Fibroblast of lung (primary cell): Measurements from ENCODE around the gene AVP. TPM values are rescaled to one million over a fixed set of nuclear protein-coding genes. Genes with fewer than 3 reads are reported as not detected.
"Not testable (repeated sequence)": the region's sequence is repeated elsewhere in the genome, so short reads cannot be mapped to it uniquely, and the experiment has no call there.

Experiments
- DNase-seq, 2 donors: peaks; one replicate each; pipeline versions ENCODE4 v3.0.0 to v3.0.0-alpha.2; 2010; ENCODE audit warnings: low read depth in 2 of 2
- H2AFZ ChIP-seq: 2 replicates; pipeline ENCODE4 v1.5.1; 2012; ENCODE audit warnings: low read length, control low read depth, inconsistent platforms
- H3K27ac ChIP-seq: 2 replicates; pipeline ENCODE4 v1.5.1; 2011; ENCODE audit warnings: low read length, control low read depth; ENCODE audit not compliant: insufficient read depth
- H3K27me3 ChIP-seq: 2 replicates; pipeline ENCODE4 v1.5.1; 2011; ENCODE audit warnings: mild to moderate bottlenecking, low read length; ENCODE audit not compliant: control insufficient read depth, insufficient read depth
- H3K36me3 ChIP-seq: 2 replicates; pipeline ENCODE4 v1.5.1; 2011; ENCODE audit warnings: low read length; ENCODE audit not compliant: control insufficient read depth, insufficient read depth
- H3K4me1 ChIP-seq: 2 replicates; pipeline ENCODE4 v1.5.1; 2011; ENCODE audit warnings: low read length; ENCODE audit not compliant: control insufficient read depth, insufficient read depth; ENCODE audit errors: extremely low read depth
- H3K4me2 ChIP-seq: 2 replicates; pipeline ENCODE4 v1.5.1; 2011; ENCODE audit warnings: low read length, control low read depth; ENCODE audit not compliant: insufficient read depth; ENCODE audit errors: extremely low read depth
- H3K4me3 ChIP-seq, 4 experiments: fragments of 200-600 bp in 1 of 4; sonication (generic) in 1 of 4; replicated peaks in 1 of 4; 2 replicates each; pipeline ENCODE4 v1.5.1; 2011 to 2016; ENCODE audit warnings: low read length in 4 of 4, low read depth in 3 of 4, mild to moderate bottlenecking in 3 of 4, control low read depth in 2 of 4, inconsistent platforms in 1 of 4, mixed read lengths in 1 of 4; ENCODE audit not compliant: insufficient read depth in 1 of 4; ENCODE audit errors: control extremely low read depth in 1 of 4
- H3K79me2 ChIP-seq: 2 replicates; pipeline ENCODE4 v1.5.1; 2012; ENCODE audit warnings: mild to moderate bottlenecking, low read length, inconsistent platforms; ENCODE audit not compliant: control insufficient read depth, insufficient read depth
- H3K9ac ChIP-seq: 2 replicates; pipeline ENCODE4 v1.5.1; 2011; ENCODE audit warnings: mild to moderate bottlenecking, low read length, control low read depth; ENCODE audit not compliant: insufficient read depth
- H3K9me3 ChIP-seq: 2 replicates; pipeline ENCODE4 v1.5.1; 2012; ENCODE audit warnings: low read depth, low read length; ENCODE audit not compliant: control insufficient read depth, insufficient read depth
- H4K20me1 ChIP-seq: 2 replicates; pipeline ENCODE4 v1.5.1; 2011; ENCODE audit warnings: low read length; ENCODE audit not compliant: control insufficient read depth, insufficient read depth; ENCODE audit errors: extremely low read depth
- EZH2 ChIP-seq: IDR thresholded peaks from 2 replicates; pipeline ENCODE4 v1.5.1; 2012; ENCODE audit warnings: low read length, control low read depth, mild to moderate bottlenecking; ENCODE audit errors: missing control alignments
- polyA plus RNA-seq, 2 donors: library from polyadenylated mRNA; depleted of rRNA in 1 of 2; stranded (reverse) in 1 of 2; unstranded in 1 of 2; fragments of >200 nt; gene quantifications; 2 replicates each; pipeline ENCODE4 v1.2.1, GENCODE V29; 2011 to 2012; ENCODE audit warnings: missing spikeins in 1 of 2
- total RNA-seq: library from RNA; depleted of rRNA; stranded (reverse); fragments of >200 nt; gene quantifications from 2 replicates; pipeline ENCODE4 v1.2.1, GENCODE V29; 2014
- TF ChIP-seq, protein P1 (sequence below), 2 donors: IDR thresholded peaks in 1 of 2; conservative IDR thresholded peaks in 1 of 2; 1 replicate in 1 of 2; 2 replicates in 1 of 2; pipeline ENCODE4 v1.5.1; 2011 to 2012; ENCODE audit warnings: low read length in 2 of 2, control low read depth in 1 of 2, inconsistent platforms in 1 of 2, low read depth in 1 of 2, mild to moderate bottlenecking in 1 of 2

AVP gene
- total and polyA plus RNA-seq, 2 donors (not counting 1 experiment from before 2014, with no cell fraction given), result not detected

DNA sequence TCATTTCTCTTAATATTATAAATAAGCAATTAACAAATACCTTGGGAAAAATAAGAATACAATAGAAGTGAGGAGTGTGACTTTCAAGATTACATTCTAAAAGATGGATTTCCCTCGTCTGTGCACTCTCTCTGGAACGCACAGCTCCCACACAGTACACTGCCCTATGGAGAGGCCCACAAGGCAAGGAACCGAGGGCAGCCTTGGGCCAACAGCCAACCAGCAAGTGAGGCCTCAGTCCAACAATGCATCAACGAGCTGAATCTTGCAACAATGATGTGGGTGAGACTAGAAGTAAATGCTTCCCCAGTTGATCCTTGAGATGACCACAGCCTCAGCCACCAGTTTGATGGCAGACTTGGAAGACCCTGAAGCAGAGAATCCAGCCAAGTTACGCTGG lies 34.5 kb upstream of the AVP start:
- TF ChIP-seq, protein P1, sequence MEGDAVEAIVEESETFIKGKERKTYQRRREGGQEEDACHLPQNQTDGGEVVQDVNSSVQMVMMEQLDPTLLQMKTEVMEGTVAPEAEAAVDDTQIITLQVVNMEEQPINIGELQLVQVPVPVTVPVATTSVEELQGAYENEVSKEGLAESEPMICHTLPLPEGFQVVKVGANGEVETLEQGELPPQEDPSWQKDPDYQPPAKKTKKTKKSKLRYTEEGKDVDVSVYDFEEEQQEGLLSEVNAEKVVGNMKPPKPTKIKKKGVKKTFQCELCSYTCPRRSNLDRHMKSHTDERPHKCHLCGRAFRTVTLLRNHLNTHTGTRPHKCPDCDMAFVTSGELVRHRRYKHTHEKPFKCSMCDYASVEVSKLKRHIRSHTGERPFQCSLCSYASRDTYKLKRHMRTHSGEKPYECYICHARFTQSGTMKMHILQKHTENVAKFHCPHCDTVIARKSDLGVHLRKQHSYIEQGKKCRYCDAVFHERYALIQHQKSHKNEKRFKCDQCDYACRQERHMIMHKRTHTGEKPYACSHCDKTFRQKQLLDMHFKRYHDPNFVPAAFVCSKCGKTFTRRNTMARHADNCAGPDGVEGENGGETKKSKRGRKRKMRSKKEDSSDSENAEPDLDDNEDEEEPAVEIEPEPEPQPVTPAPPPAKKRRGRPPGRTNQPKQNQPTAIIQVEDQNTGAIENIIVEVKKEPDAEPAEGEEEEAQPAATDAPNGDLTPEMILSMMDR (conservative IDR thresholded peaks at IDR 0.05 in 1 of 2, IDR thresholded peaks at IDR 0.05 in 1 of 2; ENCODE audit: low read depth in 1 of 2, low read length in 2 of 2), result no peak
- no peak for TF ChIP-seq EZH2
- Histone ChIP-seq H4K20me1 (no peaks in the 10 kb centered on the region), H3K4me1 (no peaks in the 10 kb centered on the region), H3K27ac (no peak overlapping the region), H3K79me2 (no peaks in the 10 kb centered on the region), H2AFZ (no peak overlapping the region), H3K4me3 (no peak overlapping the region), H3K36me3 (peaks cover 10% of the 10 kb centered on the region), H3K9ac (no peak overlapping the region), H3K4me2 (no peak overlapping the region), H3K9me3 (no peaks in the 10 kb centered on the region), H3K27me3 (no peaks in the 10 kb centered on the region)
- DNase-seq, result no peak

DNA sequence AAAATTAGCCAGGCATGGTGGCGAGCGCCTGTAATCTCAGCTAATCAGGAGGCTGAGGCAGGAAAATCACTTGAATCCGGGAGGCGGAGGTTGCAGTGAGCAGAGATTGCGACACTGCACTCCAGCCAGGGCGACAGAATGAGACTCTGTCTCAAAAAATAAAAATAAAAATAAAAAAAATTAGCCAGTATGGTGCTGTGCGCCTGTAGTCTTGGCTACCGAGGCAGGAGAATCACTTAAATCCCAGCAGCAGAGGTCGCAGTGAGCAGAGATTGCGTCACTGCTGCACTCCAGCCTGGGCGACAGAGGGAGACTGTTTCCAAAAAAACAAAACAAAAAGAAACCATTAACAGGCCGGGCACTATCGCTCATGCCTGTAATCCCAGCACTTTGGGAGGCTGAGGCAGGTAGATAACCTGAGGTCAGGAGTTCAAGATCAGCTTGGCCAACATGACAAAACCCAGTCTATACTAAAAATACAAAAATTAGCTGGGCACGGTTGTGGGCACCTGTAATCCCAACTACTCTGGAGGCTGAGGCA lies 33.4 kb upstream of the AVP start:
- H2AFZ ChIP-seq, H3K27ac ChIP-seq, H3K27me3 ChIP-seq, H3K9ac ChIP-seq, H4K20me1 ChIP-seq, H3K9me3 ChIP-seq, H3K4me2 ChIP-seq, H3K4me1 ChIP-seq, H3K79me2 ChIP-seq, H3K4me3 ChIP-seq: not testable (repeated sequence)
- peak; percentile 67 to 83 for DNase-seq
- TF ChIP-seq, protein P1 (conservative IDR thresholded peaks at IDR 0.05 in 1 of 2, IDR thresholded peaks at IDR 0.05 in 1 of 2; ENCODE audit: low read depth in 1 of 2, low read length in 2 of 2), result peak; percentile 65 to 70
- H3K36me3 ChIP-seq, result peaks cover 12% of the 10 kb centered on the region

DNA sequence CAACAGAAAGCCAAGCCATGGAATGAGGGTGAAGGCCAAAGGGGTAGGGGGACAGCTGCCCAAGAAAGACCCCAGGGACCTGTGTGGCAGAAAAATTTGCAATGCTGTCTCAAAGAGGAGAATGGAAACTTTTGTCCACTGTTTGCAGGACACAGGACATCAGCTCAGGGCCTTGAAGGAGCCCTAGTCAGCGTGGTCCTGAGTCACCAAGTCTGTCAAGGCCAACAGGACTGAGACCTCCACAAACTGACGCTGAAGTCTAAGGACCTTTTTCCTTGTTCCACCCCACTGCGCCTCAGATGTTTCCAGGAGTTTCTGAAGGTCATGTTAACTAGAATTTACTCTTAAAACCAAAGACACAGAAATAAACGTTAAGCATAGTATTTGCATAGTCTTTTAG lies 31.8 kb upstream of the AVP start:
- Histone ChIP-seq H3K36me3 (peaks cover 4% of the 10 kb centered on the region), H3K4me1 (no peaks in the 10 kb centered on the region), H3K9ac (no peak overlapping the region), H3K4me3 (no peak overlapping the region), H3K79me2 (no peaks in the 10 kb centered on the region), H4K20me1 (no peaks in the 10 kb centered on the region), H3K9me3 (no peaks in the 10 kb centered on the region), H2AFZ (no peak overlapping the region), H3K4me2 (no peak overlapping the region), H3K27me3 (no peaks in the 10 kb centered on the region), H3K27ac (no peak overlapping the region)
- DNase-seq, result no peak
- TF ChIP-seq EZH2, result no peak
- TF ChIP-seq, protein P1 (conservative IDR thresholded peaks at IDR 0.05 in 1 of 2, IDR thresholded peaks at IDR 0.05 in 1 of 2; ENCODE audit: low read depth in 1 of 2, low read length in 2 of 2), result no peak
